A673 (cell line): ENCODE data around the gene BPIFB1.

Experiments
- CTCF ChIP-seq: fragments of 300-800, 200-600 bp; sonication (generic); conservative IDR thresholded peaks from 2 replicates; pipeline ENCODE4 v1.5.1; 2017; ENCODE audit warnings: low read depth, mild to moderate bottlenecking, antibody characterized with exemption, low read length, moderate library complexity, mixed read lengths
- EZH2 ChIP-seq: fragments of 200-600 bp; sonication (generic); IDR thresholded peaks from 2 replicates; pipeline ENCODE4 v1.6.1; 2017; ENCODE audit warnings: borderline replicate concordance, low read depth, mild to moderate bottlenecking, mixed read lengths, antibody characterized with exemption, low read length; ENCODE audit not compliant: poor library complexity, severe bottlenecking

- TF ChIP-seq CTCF (no peak), EZH2 (no peak)
Measured at GRCh38 chr20:33272155-33272873, 10.7 kb upstream of the BPIFB1 start.
